HS-5 (cell line): ENCODE data around the gene FBXW5.

Source experiments
- DNase-seq: peaks from one replicate; pipeline ENCODE4 v3.0.0-alpha.2; 2012; ENCODE audit warnings: low read depth

The FBXW5 gene

GRCh38 chr9:136930014-136930413 is 14.5 kb downstream of the FBXW5 start:
- no peak for DNase-seq

GRCh38 chr9:136928591-136928990 is 15.9 kb downstream of the FBXW5 start:
- DNase-seq: no peak

DNA sequence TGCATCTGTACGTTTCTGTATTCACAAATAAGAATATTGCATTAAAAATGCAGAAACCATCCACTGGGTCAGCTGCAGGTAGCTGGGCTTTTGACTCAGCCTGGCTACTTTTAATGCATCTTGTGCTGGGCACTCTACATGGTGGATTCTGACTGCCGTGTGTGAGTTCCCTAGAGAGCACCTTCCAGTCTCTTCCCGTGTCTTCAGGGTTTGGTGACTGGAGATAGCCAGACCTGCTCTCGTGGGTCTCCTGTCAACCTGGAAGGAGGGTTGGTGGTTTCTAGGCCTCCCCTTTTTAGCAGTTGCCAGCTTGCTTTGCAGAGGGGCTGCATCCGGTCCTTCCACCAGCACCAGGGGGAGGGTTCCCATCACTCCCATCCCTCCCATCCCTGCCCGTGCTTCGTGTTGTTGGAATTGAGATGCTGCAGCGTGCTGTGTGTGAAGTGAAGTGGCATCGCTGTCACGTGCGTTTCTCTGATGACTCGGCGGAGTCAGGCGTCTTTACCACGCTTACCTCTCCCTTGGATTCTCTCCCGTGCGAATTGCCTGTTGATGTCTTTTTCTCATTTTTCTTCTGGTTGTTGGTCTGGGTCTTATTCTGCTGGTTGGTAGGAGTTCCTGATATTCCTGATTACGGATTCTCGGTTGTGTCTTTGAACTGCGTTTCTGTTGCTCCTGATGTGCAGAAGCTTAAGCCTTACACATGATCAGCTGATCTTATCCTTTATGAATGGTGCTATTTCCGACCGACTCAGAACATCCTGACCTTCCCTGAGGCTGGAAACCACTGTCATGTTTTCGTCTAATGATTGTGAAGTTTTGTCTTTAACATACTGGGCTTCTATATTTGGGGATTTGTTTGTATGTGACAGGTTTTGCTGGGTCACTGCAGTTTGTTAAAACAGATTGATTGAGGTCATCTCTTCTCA is 16.9 kb downstream of the FBXW5 start:
- no peak for DNase-seq

GRCh38 chr9:136926749-136927148 is 17.8 kb downstream of the FBXW5 start:
- no peak for DNase-seq

DNA sequence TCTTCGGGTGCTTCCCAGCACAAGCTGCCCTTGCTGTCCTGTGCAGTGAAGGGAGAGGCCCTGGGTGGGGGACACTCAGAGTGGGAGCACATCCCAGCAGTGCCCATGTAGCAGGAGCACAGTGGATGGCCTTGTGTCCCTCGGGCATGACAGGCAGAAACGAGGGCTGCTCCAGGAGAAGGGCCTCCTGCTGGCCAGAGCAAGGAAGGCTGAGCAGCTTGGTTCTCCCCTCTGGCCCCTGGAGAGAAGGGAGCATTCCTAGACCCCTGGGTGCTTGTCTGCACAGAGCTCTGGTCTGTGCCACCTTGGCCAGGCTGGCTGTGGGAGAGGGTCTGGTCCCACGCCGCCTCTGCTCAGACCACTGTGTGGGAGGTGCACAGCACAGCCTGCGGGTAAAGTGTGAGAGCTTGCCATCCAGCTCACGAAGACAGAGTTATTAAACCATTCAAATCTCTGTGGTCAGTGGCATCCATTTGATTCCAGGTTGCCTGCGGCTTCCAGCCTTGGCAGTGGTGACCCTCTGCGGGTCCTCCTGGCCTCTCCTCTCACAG is 18.3 kb downstream of the FBXW5 start:
- DNase-seq: no peak

- no peak for DNase-seq
Measured at GRCh38 chr9:136925414-136926153, 19.0 kb downstream of the FBXW5 start.

- DNase-seq: no peak
Measured at GRCh38 chr9:136923881-136924280, 20.7 kb downstream of the FBXW5 start.

DNA sequence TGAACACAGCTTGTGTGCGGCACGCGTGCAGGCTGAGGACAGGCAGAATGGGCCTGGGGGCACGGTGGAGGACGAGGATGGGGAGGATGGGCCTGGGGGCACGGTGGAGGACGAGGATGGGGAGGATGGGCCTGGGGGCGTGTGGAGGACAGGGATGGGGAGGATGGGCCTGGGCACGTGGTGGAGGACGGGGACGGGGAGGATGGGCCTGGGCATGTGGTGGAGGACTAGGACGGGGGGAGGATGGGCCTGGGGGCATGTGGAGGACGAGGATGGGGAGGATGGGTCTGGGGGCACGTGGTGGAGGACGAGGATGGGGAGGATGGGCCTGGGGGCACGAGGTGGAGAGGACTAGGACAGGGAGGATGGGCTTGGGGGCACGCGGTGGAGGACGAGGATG is 22.0 kb downstream of the FBXW5 start:
- DNase-seq: no peak

DNA sequence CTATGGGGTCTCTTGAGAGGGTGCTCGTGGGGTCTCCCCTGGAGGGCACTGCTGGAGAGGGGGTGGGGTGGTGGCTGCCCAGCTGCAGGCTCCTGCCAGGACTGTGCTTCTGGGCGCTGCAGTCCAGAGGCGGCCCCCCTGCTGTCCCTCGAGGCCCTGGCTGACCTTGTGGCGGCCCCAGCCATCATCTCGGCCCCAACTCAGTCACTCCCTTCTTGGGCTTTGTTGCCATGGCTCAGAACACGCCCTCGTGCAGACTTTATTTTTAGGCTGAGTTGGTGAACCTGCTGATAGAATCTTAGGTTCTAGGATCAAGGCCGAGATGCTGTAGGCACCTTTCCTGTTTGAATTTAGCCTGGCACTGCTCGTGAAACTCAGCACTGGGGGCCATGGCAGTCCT is 22.8 kb downstream of the FBXW5 start:
- no peak for DNase-seq

DNA sequence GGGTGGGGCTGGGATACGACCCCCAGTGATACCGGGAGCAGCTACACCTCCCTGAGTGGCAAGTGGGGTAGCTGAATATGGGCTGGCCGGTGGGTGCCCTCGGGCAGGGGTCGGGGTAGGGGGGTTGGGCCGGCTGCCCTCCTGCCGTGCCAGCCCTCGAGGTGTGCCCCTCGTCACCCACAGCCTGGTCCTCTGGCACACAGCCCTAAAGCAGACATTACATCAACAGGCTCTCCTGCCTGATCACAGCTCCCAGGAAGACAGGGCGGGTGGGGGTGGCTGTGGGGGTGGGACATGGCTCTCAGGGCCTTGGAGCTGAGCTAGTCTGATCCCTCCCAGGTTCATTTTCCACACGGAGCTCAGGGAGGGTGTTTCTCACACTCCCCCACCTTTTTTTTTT is 23.2 kb downstream of the FBXW5 start:
- DNase-seq: no peak

- DNase-seq: no peak
Measured at GRCh38 chr9:136920734-136921231, 23.8 kb downstream of the FBXW5 start.

- DNase-seq: no peak
Measured at GRCh38 chr9:136920069-136920468, 24.5 kb downstream of the FBXW5 start.

DNA sequence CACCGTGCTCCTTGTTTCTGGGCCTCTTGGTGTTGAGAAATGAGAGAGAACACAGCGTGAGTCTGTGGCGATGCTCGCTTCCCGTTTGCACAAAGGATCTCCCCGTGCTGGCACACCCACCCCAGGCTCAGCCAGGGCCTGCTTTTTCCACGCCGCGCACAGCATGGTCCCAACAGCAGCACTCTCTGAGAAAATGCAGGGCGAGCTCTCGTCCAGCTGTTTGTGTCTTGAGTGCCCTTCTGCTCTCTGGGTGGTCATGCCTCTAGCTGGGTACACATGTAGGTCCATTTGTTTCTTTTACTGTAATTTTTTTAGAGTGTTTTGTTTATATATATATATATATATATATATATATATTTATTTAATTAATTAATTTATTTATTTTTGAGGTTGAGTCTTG is 26.6 kb downstream of the FBXW5 start:
- no peak for DNase-seq

GRCh38 chr9:136916330-136917184 is 28.0 kb downstream of the FBXW5 start:
- DNase-seq: no peak

DNA sequence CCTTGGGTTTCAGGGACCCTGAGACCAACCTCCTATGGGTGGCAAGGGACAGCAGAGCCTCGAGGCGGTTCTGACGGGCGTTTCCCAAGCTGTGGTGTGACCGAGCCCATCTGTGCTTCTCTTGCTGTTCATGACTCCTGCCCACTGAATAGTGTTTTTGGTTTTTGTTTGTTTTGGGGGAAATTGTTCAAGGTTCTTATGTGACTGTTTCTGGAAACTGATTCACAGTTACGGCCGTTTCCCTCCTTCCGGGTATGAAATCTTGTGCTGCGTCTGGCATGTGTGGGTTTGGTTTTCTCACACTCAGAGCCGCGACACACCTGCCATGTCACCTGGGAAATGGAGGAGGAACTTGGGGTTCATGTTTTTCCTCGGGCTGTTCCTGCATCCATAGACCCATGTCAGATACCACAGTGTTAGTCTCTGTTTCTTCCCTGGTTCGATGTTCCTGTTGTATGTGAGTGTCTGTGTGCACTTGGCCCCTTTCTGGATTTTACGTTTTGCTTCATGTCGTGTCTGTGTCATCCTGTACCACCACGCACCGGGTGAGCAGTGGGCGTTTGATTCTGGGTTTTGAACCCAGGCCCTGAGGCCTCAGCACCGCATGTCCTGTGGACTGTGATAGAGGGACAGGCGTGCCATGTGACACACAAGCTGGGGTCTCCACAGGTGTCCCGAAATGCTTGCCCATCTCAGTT is 28.8 kb downstream of the FBXW5 start:
- no peak for DNase-seq

DNA sequence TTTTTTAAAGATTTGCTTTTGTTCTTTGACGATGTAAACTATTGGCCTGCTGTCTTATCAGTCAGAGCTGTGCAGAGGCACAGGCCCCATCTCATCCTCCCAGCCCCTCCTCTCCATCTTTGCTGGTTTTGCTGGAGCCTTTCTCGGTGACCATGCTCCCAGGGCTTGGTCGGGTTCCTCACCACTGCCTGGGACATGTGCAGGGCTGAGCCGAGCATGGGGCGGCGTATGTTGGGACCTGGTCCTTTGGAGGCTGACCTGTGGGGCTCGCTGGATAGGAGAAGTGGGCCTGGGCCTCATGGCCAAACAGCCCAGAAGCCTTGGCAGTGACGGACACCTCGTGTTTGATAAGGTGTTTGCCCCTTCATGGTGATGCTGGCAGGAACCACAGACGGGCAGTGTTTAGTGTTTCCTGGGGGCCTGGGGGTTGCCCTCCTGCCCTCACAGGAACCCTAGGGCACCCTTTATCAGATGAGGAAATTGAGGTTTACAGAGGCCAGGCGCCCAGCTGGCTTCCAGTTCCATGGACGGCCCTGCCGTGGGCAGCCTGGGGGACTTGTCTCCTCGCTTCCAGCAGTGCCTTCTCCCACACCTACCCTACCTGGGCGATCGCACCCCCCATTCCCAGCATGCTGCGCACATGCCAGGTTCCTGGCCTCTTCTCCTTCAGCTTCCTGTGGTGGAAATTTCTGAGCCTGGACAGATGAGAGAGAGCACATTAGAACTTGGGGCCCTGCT is 30.7 kb downstream of the FBXW5 start:
- DNase-seq: no peak

GRCh38 chr9:136910901-136911245 is 33.7 kb downstream of the FBXW5 start:
- no peak for DNase-seq

- no peak for DNase-seq
Measured at GRCh38 chr9:136910197-136910900, 34.2 kb downstream of the FBXW5 start.

DNA sequence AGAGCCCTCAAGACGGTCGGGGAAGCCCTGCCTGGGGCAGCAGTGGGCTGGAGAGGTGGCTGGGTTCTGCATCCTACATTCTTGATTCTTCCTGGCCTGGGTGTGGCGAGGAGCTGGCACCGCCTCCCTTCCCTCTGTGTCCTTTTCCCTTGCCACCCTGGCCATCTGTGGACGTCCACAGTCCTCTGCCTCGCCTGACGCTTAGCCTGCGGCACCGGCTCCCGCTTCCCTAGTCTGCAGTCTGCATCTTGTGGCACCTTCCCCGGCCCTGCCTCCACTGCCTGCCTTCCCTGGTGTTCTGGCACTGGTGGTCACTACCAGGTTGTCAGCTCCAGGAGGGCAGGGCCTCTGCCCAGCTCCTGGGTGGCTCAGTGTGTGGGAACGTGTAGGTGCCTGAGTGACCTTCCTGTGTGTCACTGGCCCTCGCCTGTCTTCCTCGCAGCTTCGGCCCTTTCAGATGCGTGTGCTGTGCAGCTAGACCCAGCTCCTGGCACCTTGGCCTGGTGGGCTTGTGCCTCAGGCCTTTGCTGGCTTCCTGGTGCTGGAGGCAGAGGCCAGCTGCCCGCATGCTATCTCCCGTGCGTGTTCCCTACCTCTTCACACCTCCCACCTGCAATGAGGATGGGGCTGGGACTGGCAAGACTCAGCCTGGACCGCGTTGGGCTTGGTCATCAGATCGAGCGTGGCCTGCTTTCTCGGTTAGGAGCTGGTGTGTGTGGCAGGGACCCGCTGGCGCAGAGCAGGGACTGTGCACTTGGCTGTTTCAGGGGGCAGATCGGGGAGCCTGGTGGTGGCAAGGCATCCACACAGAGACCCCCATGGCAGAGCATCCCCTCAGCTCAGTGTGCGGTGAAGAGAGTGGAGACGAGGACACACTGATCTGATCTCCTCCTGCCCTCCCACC is 37.3 kb downstream of the FBXW5 start:
- DNase-seq: no peak
